ENCODE measurements around the gene INTS1.

GRCh38 chr7:1526271-1526754 lies 22.1 kb upstream of the INTS1 start:
- TF ChIP-seq REST (IDR thresholded peaks at IDR 0.05; ENCODE audit: insufficient read depth in 1 of 2, low read depth in 2 of 2, low read length in 2 of 2) (no peak), TAF1 (IDR thresholded peaks at IDR 0.05; ENCODE audit: borderline replicate concordance, insufficient read depth, low read length) (no peak), POLR2AphosphoS5 (IDR thresholded peaks at IDR 0.05; ENCODE audit: low read depth, low read length) (no peak), FOXP2 (optimal IDR thresholded peaks at IDR 0.05; ENCODE audit: borderline replicate concordance, extremely low read depth, extremely low read length, insufficient read depth) (no peak)

Data from PFSK-1 (cell line).